HG03457 (cell line): ENCODE measurements around the gene CEACAM7.

Experiments used
- ATAC-seq: cut with Tn5 transposase; IDR thresholded peaks from one replicate; pipeline ENCODE4 v1.9.1; 2021; ENCODE audit warnings: moderate number of reproducible peaks; ENCODE audit not compliant: unreplicated experiment

Gene CEACAM7

DNA sequence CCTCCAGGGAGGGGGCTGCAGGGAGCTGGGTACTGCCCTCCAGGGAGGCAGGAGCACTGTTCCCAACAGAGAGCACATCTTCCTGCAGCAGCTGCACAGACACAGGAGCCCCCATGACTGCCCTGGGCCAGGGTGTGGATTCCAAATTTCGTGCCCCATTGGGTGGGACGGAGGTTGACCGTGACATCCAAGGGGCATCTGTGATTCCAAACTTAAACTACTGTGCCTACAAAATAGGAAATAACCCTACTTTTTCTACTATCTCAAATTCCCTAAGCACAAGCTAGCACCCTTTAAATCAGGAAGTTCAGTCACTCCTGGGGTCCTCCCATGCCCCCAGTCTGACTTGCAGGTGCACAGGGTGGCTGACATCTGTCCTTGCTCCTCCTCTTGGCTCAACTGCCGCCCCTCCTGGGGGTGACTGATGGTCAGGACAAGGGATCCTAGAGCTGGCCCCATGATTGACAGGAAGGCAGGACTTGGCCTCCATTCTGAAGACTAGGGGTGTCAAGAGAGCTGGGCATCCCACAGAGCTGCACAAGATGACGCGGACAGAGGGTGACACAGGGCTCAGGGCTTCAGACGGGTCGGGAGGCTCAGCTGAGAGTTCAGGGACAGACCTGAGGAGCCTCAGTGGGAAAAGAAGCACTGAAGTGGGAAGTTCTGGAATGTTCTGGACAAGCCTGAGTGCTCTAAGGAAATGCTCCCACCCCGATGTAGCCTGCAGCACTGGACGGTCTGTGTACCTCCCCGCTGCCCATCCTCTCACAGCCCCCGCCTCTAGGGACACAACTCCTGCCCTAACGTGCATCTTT, 12.5 kb upstream of the CEACAM7 start:
- no peak for ATAC-seq

DNA sequence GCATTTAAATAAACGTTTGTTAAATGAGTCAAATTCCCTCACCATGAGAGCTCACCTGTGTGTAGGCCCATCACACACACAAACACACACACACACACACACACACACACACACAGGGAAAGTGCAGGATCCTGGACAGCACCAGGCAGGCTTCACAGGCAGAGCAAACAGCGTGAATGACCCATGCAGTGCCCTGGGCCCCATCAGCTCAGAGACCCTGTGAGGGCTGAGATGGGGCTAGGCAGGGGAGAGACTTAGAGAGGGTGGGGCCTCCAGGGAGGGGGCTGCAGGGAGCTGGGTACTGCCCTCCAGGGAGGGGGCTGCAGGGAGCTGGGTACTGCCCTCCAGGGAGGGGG, 11.9 kb upstream of the CEACAM7 start:
- ATAC-seq: no peak

DNA sequence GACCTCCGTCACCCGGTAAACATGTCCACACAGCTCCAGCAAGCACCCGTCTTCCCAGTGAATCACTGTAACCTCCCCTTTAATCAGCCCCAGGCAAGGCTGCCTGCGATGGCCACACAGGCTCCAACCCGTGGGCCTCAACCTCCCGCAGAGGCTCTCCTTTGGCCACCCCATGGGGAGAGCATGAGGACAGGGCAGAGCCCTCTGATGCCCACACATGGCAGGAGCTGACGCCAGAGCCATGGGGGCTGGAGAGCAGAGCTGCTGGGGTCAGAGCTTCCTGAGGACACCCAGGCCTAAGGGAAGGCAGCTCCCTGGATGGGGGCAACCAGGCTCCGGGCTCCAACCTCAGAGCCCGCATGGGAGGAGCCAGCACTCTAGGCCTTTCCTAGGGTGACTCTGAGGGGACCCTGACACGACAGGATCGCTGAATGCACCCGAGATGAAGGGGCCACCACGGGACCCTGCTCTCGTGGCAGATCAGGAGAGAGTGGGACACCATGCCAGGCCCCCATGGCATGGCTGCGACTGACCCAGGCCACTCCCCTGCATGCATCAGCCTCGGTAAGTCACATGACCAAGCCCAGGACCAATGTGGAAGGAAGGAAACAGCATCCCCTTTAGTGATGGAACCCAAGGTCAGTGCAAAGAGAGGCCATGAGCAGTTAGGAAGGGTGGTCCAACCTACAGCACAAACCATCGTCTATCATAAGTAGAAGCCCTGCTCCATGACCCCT, 11.3 kb upstream of the CEACAM7 start:
- ATAC-seq: no peak

DNA sequence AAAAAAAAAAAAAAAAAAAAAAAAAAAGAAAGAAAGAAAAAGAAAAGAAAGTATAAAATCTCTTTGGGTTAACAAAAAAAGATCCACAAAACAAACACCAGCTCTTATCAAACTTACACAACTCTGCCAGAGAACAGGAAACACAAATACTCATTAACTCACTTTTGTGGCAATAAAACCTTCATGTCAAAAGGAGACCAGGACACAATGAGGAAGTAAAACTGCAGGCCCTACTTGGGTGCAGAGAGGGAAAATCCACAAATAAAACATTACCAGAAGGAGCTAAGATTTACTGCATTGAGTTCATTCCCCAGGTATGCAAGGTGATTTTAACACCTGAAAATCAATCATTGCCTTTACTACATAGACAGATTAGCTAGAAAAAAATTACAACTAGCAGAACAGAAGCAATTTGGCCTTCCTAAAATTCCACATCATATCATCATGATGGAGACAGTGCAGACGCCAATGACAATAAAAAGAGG, 10.7 kb upstream of the CEACAM7 start:
- no peak for ATAC-seq

DNA sequence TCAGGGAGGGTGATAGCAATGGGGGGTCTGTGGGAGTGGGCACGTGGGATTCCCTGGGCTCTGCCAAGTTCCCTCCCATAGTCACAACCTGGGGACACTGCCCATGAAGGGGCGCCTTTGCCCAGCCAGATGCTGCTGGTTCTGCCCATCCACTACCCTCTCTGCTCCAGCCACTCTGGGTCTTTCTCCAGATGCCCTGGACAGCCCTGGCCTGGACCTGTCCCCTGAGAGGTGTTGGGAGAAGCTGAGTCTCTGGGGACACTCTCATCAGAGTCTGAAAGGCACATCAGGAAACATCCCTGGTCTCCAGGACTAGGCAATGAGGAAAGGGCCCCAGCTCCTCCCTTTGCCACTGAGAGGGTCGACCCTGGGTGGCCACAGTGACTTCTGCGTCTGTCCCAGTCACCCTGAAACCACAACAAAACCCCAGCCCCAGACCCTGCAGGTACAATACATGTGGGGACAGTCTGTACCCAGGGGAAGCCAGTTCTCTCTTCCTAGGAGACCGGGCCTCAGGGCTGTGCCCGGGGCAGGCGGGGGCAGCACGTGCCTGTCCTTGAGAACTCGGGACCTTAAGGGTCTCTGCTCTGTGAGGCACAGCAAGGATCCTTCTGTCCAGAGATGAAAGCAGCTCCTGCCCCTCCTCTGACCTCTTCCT, 9.3 kb upstream of the CEACAM7 start:
- ATAC-seq: no peak

DNA sequence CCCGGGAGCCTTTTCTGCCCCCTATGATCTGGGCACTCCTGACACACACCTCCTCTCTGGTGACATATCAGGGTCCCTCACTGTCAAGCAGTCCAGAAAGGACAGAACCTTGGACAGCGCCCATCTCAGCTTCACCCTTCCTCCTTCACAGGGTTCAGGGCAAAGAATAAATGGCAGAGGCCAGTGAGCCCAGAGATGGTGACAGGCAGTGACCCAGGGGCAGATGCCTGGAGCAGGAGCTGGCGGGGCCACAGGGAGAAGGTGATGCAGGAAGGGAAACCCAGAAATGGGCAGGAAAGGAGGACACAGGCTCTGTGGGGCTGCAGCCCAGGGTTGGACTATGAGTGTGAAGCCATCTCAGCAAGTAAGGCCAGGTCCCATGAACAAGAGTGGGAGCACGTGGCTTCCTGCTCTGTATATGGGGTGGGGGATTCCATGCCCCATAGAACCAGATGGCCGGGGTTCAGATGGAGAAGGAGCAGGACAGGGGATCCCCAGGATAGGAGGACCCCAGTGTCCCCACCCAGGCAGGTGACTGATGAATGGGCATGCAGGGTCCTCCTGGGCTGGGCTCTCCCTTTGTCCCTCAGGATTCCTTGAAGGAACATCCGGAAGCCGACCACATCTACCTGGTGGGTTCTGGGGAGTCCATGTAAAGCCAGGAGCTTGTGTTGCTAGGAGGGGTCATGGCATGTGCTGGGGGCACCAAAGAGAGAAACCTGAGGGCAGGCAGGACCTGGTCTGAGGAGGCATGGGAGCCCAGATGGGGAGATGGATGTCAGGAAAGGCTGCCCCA, 8.5 kb upstream of the CEACAM7 start:
- ATAC-seq: no peak

DNA sequence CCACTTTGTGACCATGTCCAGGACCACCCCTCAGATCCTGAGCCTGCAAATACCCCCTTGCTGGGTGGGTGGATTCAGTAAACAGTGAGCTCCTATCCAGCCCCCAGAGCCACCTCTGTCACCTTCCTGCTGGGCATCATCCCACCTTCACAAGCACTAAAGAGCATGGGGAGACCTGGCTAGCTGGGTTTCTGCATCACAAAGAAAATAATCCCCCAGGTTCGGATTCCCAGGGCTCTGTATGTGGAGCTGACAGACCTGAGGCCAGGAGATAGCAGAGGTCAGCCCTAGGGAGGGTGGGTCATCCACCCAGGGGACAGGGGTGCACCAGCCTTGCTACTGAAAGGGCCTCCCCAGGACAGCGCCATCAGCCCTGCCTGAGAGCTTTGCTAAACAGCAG, 7.7 kb upstream of the CEACAM7 start:
- ATAC-seq: no peak

DNA sequence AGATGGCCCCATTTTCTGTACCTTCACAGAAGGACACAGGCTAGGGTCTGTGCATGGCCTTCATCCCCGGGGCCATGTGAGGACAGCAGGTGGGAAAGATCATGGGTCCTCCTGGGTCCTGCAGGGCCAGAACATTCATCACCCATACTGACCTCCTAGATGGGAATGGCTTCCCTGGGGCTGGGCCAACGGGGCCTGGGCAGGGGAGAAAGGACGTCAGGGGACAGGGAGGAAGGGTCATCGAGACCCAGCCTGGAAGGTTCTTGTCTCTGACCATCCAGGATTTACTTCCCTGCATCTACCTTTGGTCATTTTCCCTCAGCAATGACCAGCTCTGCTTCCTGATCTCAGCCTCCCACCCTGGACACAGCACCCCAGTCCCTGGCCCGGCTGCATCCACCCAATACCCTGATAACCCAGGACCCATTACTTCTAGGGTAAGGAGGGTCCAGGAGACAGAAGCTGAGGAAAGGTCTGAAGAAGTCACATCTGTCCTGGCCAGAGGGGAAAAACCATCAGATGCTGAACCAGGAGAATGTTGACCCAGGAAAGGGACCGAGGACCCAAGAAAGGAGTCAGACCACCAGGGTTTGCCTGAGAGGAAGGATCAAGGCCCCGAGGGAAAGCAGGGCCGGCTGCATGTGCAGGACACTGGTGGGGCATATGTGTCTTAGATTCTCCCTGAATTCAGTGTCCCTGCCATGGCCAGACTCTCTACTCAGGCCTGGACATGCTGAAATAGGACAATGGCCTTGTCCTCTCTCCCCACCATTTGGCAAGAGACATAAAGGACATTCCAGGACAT, 7.0 kb upstream of the CEACAM7 start:
- ATAC-seq: no peak

DNA sequence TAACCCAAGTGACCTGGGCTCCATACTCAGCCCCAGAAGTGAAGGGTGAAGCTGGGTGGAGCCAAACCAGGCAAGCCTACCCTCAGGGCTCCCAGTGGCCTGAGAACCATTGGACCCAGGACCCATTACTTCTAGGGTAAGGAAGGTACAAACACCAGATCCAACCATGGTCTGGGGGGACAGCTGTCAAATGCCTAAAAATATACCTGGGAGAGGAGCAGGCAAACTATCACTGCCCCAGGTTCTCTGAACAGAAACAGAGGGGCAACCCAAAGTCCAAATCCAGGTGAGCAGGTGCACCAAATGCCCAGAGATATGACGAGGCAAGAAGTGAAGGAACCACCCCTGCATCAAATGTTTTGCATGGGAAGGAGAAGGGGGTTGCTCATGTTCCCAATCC, 6.1 kb upstream of the CEACAM7 start:
- no peak for ATAC-seq

DNA sequence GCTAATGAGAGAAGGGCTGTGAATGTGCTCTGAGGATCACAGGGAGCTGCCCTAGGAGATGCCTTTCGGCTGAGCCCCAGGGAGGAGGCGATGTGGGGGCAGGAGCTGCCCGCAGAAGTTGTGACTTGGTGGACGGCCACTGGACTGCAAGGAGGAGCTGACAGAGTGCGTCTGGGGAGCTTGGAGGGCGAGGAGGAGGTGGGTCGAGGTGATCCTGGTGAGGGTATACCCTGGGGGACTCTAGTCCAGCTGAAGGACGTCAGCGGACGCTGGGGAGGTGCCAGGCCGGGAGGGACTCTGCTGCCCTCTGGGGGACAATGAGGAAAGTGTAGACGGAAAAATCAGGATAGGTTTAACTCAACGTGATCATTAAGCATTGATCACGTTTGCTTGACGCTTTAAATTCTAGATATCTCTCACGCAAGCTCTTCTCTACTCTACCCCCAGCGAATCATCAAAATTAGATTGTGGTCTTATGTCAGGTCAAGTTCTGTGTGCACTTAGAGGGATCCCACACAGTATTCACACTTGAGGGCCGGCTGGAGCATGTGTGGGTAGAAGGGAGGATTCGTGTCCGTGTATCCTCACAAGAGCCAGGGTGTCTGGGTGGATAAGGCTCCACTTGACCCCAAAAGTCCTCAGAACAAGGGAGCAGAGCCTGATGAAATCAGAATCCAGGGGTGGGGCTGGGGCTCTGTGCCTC, 3.3 kb upstream of the CEACAM7 start:
- ATAC-seq: no peak

DNA sequence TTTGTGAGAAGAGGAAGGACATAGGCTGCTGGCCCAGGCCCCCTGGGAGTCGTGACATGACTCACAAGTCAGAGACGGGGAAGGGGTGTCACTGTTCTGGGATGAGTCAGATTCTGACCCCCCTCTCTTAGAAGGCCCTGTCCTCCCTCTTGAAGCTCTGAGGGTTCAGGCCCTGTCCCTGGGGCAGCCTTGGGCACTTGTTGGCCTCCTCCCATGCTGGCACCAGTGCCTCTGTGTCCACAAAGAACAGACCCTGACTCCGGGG, 2.7 kb upstream of the CEACAM7 start:
- ATAC-seq: no peak

DNA sequence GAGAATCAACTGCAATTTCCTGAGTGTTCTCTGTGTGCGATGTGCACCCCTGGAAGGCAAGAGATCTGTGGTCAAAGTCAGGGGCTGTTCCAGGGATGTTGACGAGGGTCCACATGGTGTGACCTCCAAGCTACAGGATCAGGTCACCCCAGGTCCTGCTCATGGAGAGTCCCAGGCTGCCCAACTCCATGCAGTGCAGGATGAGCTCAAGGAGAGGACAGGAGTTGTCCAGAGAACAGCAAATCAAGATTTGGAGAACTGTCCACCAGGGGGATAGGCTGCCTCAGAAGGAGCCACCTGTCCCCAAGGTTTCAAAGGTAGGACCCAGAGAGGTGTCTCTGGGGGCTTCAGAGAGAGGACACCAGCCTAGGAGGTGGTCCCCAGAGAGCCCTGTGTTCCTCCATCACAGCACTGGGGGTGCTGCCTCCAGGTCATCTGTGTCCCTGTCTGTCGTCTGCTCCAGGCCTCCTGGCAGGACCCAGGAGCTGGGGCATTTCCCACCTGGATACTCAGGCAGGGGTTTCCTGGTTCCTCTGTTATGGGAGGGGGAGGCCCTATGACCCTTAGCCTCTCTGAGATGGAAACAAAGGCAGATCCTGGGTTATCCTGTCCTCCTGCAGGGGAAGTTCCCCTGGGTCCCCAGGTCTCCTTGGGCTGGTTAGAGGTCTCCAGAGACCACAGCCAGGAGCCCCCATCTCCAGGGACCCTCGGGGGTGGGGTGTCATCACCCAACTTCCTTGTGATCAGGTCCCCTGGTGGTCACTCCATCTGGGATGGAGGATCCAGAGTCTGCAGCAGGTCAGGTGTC, 2.1 kb upstream of the CEACAM7 start:
- no peak for ATAC-seq

DNA sequence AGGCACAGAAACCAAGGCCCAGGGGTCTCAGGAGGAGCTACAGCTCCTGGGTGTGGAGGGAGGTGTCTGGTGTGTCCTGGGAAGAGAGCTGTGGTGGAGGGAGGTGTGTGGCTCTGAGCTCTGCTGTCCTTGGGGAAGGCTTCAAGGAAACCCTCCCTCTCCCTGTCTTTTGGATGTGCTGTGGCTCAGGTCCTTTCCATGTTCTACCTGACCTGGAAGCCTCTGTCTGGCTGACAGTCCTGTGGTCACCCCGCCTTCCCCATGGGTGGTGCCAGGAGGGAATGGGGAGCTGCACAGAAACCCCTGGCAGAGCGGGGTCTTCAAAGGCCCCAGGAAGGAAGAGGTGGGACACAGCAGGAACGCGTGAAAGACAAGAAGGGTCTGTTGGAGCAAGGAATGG, 617 bp upstream of the CEACAM7 start:
- no peak for ATAC-seq

DNA sequence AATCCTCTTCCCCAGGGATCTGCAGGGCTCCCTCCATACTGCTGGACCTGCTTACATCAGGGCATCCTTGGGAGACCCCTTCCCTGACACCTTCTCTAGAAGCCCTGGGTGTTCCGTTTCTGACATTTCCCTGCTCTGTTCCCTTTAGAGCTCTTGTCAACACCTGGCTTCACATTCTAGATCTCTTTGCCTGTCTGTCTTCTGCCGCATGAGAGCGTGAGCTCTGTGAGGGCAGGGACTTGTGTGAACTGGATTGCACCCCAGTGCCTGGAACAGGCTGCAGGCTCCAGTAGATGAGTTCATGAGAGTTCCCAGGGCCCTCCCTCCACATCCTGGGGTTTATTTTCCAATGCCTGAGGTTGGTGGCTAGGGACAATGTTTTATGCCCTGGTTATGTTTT, 651 bp downstream of the CEACAM7 start:
- ATAC-seq: no peak

DNA sequence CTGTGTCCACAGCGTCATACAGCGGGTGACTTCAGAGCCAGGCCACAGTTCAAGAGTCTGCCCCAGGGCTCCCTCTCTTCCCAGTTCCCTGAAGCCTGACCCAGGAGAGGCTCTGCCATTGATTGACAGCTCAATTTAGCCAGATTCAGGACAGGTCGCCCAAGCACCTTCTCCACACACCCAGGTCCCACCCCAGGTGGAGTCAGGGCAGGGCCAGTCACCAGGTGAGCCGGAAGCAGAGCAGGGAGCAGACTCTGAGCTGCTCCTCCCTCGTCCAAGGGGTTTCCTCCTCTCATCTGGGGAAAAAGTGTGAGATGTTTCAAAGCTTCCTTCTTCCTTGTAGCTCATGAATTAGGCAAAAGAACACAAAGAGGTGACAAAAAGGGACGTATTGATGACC, 5.6 kb downstream of the CEACAM7 start:
- no peak for ATAC-seq

DNA sequence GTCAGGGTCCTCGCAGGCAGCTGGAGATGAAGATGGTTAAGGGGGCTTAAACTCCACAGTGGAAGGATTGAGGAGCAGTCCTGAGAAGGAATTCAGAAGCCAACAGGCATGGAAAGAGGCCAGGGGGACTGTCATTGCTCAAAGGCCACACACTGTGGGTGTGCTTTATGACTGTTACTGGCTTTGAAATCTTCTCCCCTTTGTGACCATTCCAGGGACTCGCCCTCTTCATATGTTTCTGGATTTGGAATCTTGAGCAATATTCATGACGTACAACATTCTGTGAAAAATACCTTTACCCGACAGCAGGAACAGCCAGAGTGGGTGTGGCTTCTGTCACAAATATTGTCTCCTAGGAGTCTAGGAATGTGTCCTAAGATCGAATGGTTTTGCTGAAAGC, 16.6 kb downstream of the CEACAM7 start:
- ATAC-seq: no peak

DNA sequence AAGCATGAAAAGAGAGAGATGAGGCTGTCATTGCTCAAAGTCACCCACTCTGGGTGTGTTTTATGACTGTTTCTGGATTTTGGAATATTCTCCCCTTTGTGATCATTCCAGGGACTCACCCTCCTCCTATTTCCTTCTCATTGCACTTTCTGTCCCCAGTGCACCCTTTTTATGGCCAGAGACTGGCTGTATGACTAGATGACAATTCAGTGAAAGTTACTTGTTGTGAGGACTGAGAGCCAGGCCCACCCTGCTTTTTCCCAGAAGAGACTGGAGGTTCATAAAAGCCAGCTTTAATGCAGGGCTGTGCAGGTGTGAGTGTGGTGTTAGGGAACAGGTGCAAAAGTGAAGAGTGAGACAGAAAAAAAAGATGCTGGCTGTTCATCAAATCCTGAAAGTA, 17.3 kb downstream of the CEACAM7 start:
- ATAC-seq: no peak

DNA sequence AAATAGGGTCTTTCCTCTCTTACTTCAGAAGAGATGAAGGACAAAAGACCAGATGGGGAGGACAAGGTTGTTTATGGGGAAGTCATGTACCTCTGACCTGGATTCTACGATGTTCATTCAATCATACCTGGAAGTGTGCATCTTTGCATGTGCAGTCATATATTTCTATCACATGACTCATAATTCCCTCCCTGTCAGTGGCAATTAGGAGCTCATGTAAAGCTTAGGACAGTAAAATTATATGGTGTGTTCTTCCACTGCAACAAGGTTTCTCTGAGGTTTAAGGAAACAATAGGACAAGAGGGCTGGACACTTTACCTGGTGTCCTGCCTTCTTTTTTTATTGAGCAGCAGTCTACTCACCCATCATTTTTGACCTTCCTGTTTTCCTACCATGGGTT, 19.8 kb downstream of the CEACAM7 start:
- no peak for ATAC-seq

DNA sequence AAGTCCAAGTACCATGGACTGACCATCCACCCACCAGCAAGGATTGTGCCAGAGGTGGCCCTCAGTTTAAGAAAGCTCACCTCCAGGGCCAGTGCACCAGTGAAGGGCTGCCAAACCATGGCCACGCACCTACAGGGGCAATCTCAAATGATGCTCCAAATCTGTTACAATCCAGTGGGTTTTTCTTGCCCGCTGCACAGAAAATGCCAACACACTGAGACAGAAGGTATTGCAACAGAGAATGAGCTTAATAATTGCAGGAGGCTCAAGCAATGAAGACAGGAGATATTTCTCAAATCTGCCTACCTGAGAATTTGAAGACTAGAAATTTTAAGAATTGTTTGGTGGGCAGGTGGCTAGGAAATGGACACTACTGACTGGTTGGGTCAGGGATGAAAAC, 22.0 kb downstream of the CEACAM7 start:
- no peak for ATAC-seq
